CD4-positive, alpha-beta T cell treated with Interleukin-6 for 4 hours (primary cell): ENCODE measurements around the gene HOXB4.

Experiments used
- DNase-seq: peaks from one replicate; pipeline ENCODE4 v3.0.0-alpha.2; 2020; ENCODE audit warnings: mixed read lengths

HOXB4 gene

DNA sequence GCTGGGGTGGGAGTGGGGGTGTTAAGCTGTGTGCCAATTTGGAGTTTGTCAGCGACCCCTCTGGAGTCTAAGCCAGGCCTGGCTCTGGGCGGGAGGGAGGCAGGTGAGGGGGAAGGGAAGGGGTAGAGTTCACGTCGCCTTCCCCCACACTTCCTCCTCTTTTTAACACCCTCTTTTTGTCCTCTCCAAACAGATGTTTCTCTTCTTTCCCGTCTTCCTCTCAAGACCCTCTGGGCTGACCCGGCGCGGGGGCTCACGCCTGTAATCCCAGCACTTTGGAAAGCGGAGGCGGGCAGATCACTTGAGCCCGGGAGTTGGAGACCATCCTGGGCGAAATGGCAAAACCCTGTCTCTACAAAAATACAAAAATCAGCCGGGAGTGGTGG, 50.6 kb downstream of the HOXB4 start:
- DNase-seq = no peak

DNA sequence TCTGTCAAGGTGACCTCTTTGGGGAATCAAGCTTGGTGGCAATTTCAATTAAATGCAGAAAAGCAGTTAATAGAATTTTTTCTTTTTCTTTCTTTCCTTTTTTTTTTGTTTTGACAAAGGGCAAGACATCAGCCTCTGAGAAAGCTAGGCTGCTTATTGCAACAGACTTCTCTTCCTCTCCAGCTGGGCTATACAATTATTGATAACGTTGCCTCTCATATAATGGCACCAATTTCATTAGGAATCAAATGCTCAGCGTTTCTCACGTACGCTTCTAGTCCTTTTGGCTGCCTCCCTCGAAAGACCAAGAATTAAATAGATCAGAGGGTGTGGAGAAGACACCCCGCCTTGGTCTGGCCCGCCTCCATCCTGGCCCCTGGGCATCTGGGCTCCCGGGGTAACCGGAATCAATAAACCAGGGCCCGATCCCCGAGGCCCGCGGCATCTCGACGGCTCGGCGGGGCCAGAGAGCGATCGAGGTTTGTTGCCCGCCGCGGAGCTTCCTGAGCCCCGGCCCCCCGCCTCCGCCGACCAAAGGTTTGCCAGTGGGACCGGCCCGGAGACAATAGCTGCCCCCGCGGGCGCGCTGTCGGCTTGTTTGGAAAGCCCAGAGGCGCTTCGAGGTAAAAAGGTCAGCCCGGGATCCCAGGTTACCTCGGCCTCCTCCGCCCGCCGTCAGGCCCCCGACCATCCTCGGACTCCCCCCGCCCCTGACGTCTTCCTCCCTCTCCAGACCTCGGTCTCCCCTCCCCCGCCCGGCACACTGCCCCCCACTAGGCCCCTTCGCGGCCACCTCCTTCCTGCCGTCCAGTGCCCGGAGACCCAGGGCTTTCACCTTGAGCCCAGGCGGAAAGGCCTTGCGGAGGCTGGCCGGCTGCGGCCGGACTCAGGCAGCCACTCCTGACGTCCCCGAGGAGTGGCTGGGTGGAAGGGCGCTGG, 51.3 kb downstream of the HOXB4 start:
- peak; percentile 8 for DNase-seq
